Measurements from ENCODE around the gene SULT4A1. TPM values are rescaled to one million over a fixed set of nuclear protein-coding genes. Genes with fewer than 3 reads are reported as not detected.
A peak's percentile ranks its signal among the peaks of the same experiment; 100 is the strongest.

The SULT4A1 gene
- total RNA-seq, 1 donor from 2014 or later = 2.9 TPM

DNA sequence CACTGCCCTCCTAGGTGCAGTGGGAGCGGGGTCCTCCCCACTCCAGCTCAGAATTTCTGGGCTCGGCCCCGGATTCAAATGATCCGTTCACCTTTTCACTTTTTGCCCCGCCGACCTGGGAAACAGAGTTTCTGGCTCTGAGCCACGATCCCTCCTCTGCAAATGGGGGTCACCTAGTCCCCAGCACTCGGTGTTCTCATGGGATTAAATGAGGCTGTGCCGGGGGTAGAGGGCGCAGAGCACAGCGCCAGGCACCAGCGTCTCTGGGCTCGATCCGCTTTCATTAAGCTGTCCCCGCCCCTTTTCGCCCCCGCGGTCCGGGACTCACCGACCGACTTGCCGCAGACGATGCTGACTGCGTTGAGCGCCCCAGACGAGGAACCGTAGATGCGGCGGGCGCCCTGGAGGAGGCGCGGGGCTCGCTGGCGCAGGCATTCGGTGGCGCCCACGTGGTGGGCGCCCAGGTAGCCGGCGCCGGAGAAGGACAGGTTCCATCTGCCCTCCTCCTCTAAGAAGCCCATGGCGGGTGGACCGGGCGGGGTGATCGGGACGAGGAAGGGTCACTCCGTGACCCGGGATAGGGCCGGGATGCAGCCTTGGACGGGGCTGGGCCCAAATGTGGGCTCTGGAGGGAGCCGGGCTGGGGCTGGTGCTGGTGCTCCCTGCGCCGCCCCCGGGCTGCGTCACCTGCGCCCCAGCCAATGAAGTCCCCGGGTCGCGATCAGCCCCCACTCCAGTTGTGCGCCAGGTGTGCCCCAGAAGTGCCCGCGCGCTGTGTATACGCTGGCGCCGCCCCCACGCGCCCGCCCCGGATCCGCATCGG, 29.3 kb upstream of the SULT4A1 start, which contains the start of gene PNPLA5:
Gene PNPLA5, minus strand, starts transcription at position 654 of the 823 bp plus-strand sequence. Its CDS starts 133 bp downstream, at position 521.
- Mint-ChIP-seq H3K4me1 (ENCODE audit: low read depth) (peaks cover 3% of the 10 kb centered on the region), H3K27me3 (ENCODE audit: low read depth) (peaks cover 55% of the 10 kb centered on the region), H3K4me3 (ENCODE audit: unreplicated experiment) (no peak within 1 kb of the TSS), H3K27ac (ENCODE audit: unreplicated experiment) (no peak within 1 kb of the TSS), H3K9me3 (ENCODE audit: low read depth) (no peaks in the 10 kb centered on the region), H3K36me3 (ENCODE audit: low read depth) (no peaks in the 10 kb centered on the region)
- peak; percentile 87 for DNase-seq (ENCODE audit: low spot score)
- TF ChIP-seq, protein P1, sequence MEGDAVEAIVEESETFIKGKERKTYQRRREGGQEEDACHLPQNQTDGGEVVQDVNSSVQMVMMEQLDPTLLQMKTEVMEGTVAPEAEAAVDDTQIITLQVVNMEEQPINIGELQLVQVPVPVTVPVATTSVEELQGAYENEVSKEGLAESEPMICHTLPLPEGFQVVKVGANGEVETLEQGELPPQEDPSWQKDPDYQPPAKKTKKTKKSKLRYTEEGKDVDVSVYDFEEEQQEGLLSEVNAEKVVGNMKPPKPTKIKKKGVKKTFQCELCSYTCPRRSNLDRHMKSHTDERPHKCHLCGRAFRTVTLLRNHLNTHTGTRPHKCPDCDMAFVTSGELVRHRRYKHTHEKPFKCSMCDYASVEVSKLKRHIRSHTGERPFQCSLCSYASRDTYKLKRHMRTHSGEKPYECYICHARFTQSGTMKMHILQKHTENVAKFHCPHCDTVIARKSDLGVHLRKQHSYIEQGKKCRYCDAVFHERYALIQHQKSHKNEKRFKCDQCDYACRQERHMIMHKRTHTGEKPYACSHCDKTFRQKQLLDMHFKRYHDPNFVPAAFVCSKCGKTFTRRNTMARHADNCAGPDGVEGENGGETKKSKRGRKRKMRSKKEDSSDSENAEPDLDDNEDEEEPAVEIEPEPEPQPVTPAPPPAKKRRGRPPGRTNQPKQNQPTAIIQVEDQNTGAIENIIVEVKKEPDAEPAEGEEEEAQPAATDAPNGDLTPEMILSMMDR (IDR thresholded peaks at IDR 0.05) = no peak

DNA sequence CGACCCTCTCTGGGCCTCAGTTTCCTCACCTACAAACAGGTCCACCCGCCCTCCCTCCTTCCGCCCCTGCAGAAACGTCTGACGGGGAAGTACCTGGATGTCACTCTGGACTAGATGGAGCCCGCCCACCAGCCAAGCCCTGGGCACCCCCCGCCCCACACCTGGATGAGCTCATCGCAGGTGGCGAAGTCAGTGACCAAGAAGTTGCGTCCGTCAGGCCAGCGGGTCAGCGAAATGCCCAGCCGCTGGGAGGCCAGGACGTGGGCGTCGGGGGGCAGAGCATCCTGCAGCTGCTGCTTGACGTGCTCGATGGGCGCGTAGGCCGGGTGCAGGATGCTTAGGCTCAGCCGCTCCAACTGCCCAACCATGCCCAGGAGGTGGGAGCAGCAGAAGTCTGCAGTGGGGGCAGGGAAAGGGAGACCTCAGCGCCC, 28.6 kb upstream of the SULT4A1 start:
- Mint-ChIP-seq H3K36me3 (ENCODE audit: low read depth) (no peaks in the 10 kb centered on the region), H3K4me1 (ENCODE audit: low read depth) (peaks cover 3% of the 10 kb centered on the region), H3K4me3 (ENCODE audit: unreplicated experiment) (no peak overlapping the region), H3K27ac (ENCODE audit: unreplicated experiment) (no peak overlapping the region), H3K27me3 (ENCODE audit: low read depth) (peaks cover 57% of the 10 kb centered on the region), H3K9me3 (ENCODE audit: low read depth) (no peaks in the 10 kb centered on the region)
- DNase-seq (ENCODE audit: low spot score) = peak; percentile 83
- TF ChIP-seq, protein P1 (IDR thresholded peaks at IDR 0.05) = no peak

DNA sequence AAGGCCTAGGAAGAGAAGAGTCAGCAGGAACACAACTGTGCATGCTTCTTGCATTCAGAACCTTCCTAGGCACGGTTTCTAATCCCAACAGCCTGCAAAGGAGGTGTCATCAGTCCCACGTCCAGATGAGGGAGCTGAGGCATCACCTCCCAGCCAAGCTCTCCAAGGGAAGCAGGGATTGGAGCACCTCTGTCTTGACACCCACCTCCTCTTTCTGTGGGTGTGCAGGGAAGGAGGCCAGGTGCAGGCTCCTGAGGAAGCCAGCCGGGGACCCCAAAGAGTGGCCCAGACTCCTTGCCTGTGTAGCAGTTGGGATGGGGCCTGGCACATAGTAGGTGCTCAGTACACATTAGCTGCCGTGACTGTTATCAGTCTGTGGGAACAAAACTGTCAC, 27.5 kb upstream of the SULT4A1 start:
- H3K9me3 Mint-ChIP-seq (ENCODE audit: low read depth) = no peaks in the 10 kb centered on the region

DNA sequence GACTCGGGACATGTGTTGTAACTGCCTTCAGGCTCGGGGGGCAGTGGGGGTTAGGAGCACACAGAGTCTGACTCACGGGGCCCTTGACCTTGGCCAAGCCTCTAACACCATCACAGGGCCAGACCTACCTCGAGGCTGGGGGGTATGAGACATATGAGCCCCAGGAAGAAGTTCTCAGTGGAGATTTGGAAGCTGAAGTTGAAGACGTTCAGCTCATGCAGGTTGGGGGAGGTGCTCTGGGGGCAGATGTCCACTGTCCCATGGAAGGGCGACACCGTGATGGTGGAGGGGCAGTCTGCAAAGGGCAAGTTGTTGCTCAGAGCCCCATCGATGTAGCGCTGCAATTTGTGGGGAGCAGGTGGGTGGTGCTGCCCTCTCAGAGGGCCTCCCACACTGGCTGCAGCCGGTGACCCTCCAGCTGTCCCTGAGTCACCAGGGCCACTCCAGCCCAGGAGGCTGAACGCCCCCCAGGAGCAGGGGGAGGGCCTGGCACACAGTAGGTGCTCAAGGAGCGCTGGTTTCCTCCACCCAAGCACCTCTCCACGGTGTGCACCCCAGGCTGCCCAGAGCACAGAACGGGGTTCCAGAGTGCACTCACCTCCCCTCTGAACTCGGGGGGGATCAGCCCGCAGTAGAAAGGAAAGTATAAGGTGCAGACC, 27.0 kb upstream of the SULT4A1 start:
- no peak overlapping the region for H3K27ac Mint-ChIP-seq (ENCODE audit: unreplicated experiment)
- H3K36me3 Mint-ChIP-seq (ENCODE audit: low read depth) = no peaks in the 10 kb centered on the region
- H3K9me3 Mint-ChIP-seq (ENCODE audit: low read depth) = no peaks in the 10 kb centered on the region
- H3K27me3 Mint-ChIP-seq (ENCODE audit: low read depth) = peaks cover 59% of the 10 kb centered on the region
- DNase-seq (ENCODE audit: low spot score) = peak; percentile 70
- TF ChIP-seq, protein P1 (IDR thresholded peaks at IDR 0.05) = no peak
- no peak overlapping the region for H3K4me3 Mint-ChIP-seq (ENCODE audit: unreplicated experiment)
- peaks cover 3% of the 10 kb centered on the region for H3K4me1 Mint-ChIP-seq (ENCODE audit: low read depth)

More for the DNA sequence above, 27.5 kb upstream of the SULT4A1 start:
- DNase-seq (ENCODE audit: low spot score) = peak; percentile 59
- Mint-ChIP-seq H3K4me3 (ENCODE audit: unreplicated experiment) (no peak overlapping the region), H3K27ac (ENCODE audit: unreplicated experiment) (no peak overlapping the region), H3K4me1 (ENCODE audit: low read depth) (peaks cover 3% of the 10 kb centered on the region), H3K27me3 (ENCODE audit: low read depth) (peaks cover 60% of the 10 kb centered on the region), H3K36me3 (ENCODE audit: low read depth) (no peaks in the 10 kb centered on the region)
- TF ChIP-seq, protein P1 (IDR thresholded peaks at IDR 0.05) = peak; percentile 27

DNA sequence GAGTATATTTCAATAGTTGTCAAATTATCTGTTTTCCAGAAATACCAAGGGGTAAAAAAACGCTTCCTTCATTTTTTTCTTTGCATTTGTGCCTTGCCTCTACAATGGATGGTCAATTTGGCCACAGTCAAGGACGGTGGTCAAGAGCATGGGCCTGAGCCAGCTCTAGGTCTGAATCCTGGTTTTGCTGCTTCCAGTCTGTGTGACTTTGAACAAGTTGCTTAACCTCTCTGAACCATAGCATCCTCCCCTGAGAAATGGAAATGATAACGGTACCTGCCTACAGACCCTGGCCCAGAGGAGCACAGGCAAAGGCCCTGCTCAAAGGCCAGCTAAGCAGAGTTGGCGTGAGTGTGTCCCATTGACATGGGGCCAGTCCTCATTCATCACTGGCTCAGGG, 26.4 kb upstream of the SULT4A1 start:
- Mint-ChIP-seq H3K9me3 (ENCODE audit: low read depth) (no peaks in the 10 kb centered on the region), H3K4me3 (ENCODE audit: unreplicated experiment) (no peak overlapping the region), H3K27ac (ENCODE audit: unreplicated experiment) (no peak overlapping the region), H3K36me3 (ENCODE audit: low read depth) (no peaks in the 10 kb centered on the region), H3K27me3 (ENCODE audit: low read depth) (peaks cover 53% of the 10 kb centered on the region), H3K4me1 (ENCODE audit: low read depth) (peaks cover 3% of the 10 kb centered on the region)
- DNase-seq (ENCODE audit: low spot score) = peak; percentile 14
- TF ChIP-seq, protein P1 (IDR thresholded peaks at IDR 0.05) = no peak
